Forelimb muscle (tissue), 1 donor: ENCODE measurements around the gene CBFA2T3. TPM values are rescaled to one million over a fixed set of nuclear protein-coding genes. Genes with fewer than 3 reads are reported as not detected.

Experiments
- DNase-seq: peaks from one replicate; pipeline ENCODE4 v3.0.0-alpha.2; 2013; ENCODE audit warnings: low read depth
- polyA plus RNA-seq: library from polyadenylated mRNA; unstranded; fragments of 120-200 nt; gene quantifications from one replicate; pipeline ENCODE4 v1.2.1, GENCODE V29; 2013; ENCODE audit not compliant: insufficient read length

CBFA2T3 gene
- polyA plus RNA-seq, 1 donor = 18.9 TPM

- no peak for DNase-seq
Measured at GRCh38 chr16:88863426-88863825, 113.6 kb downstream of the CBFA2T3 start.

DNA sequence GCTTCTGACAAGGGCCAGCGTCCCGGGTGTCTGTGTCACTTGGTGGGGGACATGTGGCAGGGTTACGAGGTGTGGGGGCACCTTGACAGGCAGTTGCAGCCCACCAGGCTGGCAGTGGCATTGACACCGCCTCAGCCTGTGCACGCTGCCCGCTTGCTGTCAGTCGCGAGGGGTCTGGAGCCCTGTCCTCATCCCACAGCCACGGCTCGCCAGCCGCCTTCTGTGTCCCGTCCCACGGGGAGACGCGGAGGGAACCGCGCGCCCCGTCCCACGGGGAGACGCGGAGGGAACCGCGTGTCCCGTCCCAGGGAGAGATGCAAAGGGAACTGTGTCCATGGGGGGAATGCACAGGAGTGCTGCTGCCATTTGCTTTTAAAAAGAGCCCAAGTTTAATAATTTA, 114.0 kb downstream of the CBFA2T3 start:
- DNase-seq = no peak

DNA sequence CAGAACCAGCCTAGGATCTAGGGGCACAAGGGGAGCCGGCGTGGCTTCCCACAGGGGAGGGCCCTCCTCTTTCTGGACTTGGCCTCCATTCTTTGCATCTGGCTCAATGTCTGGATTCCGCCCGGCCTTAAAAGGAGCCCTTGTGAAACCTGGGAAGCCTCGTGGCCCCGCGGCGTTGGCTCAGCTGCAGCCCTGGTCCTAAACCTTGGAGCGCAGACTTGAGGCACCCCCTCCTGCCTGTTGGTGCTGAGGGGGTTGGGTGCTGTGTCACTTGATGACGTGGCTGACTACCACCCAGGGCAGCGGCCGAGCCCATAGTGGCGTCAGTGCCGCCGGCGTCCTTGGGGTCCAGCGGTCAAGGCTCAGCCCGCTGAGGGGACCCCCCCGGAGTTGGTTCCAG, 115.6 kb downstream of the CBFA2T3 start:
- DNase-seq = no peak

GRCh38 chr16:88859381-88860091, 117.5 kb downstream of the CBFA2T3 start:
- DNase-seq = no peak

GRCh38 chr16:88857728-88858339, 119.2 kb downstream of the CBFA2T3 start:
- peak; percentile 13 for DNase-seq

- DNase-seq = peak; percentile 71
Measured at GRCh38 chr16:88856828-88857727, 119.9 kb downstream of the CBFA2T3 start, which contains the start of the genes GALNS and TRAPPC2L. TSS of gene GALNS (minus strand) at chr16:88856947. CDS start at chr16:88856877, 70 bp downstream. TSS of gene TRAPPC2L (plus strand) at chr16:88857127. CDS start at chr16:88857151, 24 bp downstream.

GRCh38 chr16:88856122-88856827, 120.7 kb downstream of the CBFA2T3 start:
- DNase-seq = no peak

DNA sequence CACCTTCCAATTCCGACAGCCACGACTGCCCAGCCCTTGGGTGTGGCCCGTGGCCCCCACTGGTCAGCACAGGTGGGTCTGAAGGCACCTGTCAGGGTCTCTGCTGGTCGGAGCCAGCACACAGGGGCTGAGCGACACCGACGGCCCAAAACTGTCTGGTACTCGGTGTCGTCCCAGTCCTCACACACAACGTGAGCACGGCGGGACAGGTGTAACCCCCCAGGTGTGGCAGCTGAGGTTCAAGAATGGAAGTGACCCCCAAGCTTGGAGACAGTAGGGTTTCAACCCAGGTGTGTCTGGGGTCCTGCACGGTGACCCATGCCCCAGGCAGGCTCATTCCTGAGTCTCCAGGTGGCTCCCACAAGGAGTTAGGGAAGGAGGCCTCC, 121.3 kb downstream of the CBFA2T3 start:
- DNase-seq = no peak

GRCh38 chr16:88855176-88855575, 121.8 kb downstream of the CBFA2T3 start:
- DNase-seq = no peak

DNA sequence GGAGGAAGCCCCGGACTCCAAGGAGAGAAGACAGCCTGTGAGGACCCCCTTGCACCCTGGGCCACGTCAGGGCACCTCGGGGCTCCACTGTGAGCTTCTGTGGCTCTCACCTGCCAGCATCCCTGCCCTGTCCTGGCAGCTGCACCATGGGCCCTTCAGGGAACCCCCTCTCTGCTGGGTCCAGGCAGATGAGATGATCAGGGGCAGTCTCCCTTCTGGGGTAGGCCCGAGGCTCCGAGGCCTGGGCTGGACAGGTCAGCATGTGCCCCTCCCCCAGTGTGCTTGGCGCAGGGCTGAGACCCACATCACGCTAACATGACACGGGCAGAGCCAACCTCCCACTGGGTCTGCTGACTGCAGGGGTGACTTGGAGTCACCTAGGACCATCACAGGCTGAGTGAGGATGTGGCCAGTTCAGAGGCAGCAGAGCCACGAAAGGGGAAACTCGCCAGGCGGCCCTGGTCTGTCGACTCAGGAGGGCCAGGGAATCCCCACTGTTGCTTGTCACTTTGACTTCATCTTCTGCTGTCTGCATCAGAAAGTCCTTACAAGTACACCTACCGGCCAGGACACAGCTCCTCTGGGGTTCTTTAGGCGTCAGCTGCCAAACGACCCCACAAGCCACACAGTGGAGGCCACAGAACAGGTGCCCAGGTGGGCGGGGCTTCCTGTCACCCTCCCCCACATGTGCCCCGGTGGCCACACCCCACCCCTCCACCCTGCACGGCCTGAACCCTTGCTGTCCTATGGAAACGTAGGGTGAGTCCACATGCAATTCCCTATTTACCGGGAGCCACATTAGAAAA, 122.5 kb downstream of the CBFA2T3 start:
- no peak for DNase-seq

DNA sequence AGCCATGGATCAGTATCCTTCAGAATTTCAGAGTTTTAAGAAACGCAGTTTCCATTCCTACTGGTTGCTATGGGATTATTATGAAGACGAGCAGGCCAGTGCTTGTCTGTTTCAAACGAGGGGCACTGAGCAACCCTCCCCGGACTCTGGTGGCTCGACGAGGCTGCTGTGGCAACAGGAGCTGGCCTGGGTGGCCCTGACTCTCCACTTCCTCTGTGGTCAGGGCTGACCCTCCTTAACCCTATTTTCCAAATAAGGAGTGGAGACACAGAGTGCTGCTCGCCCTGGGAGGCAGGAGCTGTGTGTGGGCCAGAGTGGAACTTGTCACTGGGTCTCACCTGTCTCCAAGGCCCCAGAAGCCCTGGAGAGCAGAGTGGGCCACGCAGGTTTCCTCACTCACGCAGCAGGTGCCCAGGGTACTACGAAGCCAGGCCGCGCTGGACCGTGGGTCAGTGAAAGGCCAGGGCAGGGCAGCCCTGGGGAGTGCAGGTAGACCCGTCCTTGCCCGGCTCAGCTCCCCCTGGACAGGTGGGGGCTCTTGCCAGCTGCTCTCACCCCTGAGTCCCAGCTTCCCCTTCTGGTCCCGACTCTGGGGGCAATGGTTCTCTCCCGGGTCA, 123.6 kb downstream of the CBFA2T3 start:
- no peak for DNase-seq

- no peak for DNase-seq
Measured at GRCh38 chr16:88851616-88852015, 125.4 kb downstream of the CBFA2T3 start.

GRCh38 chr16:88850531-88851199, 126.3 kb downstream of the CBFA2T3 start:
- DNase-seq = no peak

DNA sequence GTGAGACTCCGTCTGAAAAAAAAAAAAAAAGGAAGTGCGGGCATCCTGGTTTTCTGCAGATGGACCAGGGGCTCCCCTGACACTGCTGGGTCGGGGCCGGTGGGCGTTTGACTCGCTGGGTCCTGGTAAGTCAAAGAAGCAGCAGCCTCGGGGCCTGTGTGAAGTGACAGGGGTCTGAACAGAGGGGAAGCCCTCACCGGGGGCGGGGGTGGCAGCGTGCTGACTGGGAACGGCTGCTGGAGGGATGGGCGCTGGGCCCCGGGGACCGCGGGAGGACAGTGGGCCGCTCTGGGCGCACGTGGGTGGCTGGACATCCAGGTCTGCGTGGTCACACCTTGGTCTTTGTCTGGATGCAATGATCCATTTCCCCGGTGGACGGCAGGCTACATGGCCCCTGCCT, 128.4 kb downstream of the CBFA2T3 start:
- DNase-seq = no peak

DNA sequence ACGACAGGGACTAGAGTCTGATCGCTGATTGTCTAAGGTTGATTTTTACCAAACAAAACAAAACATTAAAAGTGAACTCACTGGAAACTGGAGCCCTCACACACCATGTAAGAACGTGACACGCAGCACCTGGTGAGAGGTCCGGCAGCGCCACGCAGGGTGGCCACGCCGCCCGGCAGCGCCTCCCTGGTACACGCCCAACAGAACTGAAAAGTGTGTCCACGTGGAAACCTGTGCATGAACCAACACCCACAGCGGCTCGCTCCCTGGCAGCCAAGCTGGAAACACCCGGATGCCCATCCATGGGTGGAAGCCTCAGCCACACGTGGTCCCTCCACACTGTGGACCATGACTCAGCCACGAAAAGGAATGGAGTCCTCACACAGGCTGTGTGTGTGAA, 129.4 kb downstream of the CBFA2T3 start:
- no peak for DNase-seq

- DNase-seq = no peak
Measured at GRCh38 chr16:88846088-88846487, 130.9 kb downstream of the CBFA2T3 start.

GRCh38 chr16:88844419-88845036, 132.5 kb downstream of the CBFA2T3 start:
- DNase-seq = no peak

GRCh38 chr16:88843256-88843655, 133.8 kb downstream of the CBFA2T3 start:
- DNase-seq = no peak

GRCh38 chr16:88842806-88843205, 134.2 kb downstream of the CBFA2T3 start:
- DNase-seq = no peak
